ENCODE measurements around the gene OR13D1.

DNA sequence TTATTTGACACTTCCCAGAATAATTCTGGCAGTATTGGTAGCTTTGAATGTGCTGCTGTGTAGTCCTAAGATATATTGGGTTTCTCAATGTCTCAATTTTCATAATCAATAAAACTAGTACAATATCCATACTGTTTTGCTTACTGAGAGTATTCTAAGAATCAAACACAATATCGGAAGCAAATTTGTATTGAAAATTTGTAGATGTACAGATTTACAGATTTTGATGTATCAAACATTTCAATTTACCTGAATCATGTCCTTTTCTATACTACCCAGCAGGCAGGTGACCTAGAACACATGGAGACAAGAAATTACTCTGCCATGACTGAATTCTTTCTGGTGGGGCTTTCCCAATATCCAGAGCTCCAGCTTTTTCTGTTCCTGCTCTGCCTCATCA is at the start of gene OR13D1:
- TF ChIP-seq, protein P1, sequence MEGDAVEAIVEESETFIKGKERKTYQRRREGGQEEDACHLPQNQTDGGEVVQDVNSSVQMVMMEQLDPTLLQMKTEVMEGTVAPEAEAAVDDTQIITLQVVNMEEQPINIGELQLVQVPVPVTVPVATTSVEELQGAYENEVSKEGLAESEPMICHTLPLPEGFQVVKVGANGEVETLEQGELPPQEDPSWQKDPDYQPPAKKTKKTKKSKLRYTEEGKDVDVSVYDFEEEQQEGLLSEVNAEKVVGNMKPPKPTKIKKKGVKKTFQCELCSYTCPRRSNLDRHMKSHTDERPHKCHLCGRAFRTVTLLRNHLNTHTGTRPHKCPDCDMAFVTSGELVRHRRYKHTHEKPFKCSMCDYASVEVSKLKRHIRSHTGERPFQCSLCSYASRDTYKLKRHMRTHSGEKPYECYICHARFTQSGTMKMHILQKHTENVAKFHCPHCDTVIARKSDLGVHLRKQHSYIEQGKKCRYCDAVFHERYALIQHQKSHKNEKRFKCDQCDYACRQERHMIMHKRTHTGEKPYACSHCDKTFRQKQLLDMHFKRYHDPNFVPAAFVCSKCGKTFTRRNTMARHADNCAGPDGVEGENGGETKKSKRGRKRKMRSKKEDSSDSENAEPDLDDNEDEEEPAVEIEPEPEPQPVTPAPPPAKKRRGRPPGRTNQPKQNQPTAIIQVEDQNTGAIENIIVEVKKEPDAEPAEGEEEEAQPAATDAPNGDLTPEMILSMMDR (IDR thresholded peaks at IDR 0.05): no peak
- TF ChIP-seq EZH2 (IDR thresholded peaks at IDR 0.05; ENCODE audit: borderline replicate concordance, insufficient read depth, low read depth, low read length, poor library complexity, severe bottlenecking): no peak
